ENCODE data around the gene TRIM74. TPM values are rescaled to one million over a fixed set of nuclear protein-coding genes. Genes with fewer than 3 reads are reported as not detected.
"Not testable (repeated sequence)": the region's sequence is repeated elsewhere in the genome, so short reads cannot be mapped to it uniquely, and the experiment has no call there.

The TRIM74 gene
- total and polyA plus RNA-seq, 2 of the 8 experiments (the other 6 are each of a cell fraction or from before 2014, with no cell fraction given) = 0.52 TPM; not detected in 1

GRCh38 chr7:73005356-73005692 lies 36.1 kb upstream of the TRIM74 start:
- H3K56ac ChIP-seq (replicated peaks; ENCODE audit: insufficient read length, low read depth, low read length); POLR2A ChIA-PET (ENCODE audit: partially characterized antibody); H3K27me3 ChIP-seq (replicated peaks in 1 of 4; ENCODE audit: control insufficient read depth in 3 of 4, extremely low read depth in 1 of 4, insufficient read depth in 3 of 4, low read length in 3 of 4); H2AFZ ChIP-seq (ENCODE audit: low read length); H2BK120ac ChIP-seq (replicated peaks; ENCODE audit: low read depth, low read length); H3K79me1 ChIP-seq (ENCODE audit: low read depth, low read length); H2BK20ac ChIP-seq (ENCODE audit: low read length); H3K9me3 ChIP-seq (ENCODE audit: insufficient read depth in 2 of 2, low read depth in 1 of 2, low read length in 1 of 2); H2BK15ac ChIP-seq (ENCODE audit: low read length); H3K36me3 ChIP-seq (ENCODE audit: control insufficient read depth in 2 of 4, insufficient read depth in 4 of 4, low read length in 3 of 4); CTCF ChIA-PET (ENCODE audit: partially characterized antibody); H3K23ac ChIP-seq (ENCODE audit: insufficient read length); H4K91ac ChIP-seq (replicated peaks; ENCODE audit: insufficient read length, low read length); H3K9ac ChIP-seq (replicated peaks in 1 of 4; ENCODE audit: extremely low read depth in 1 of 4, low read depth in 3 of 4, low read length in 3 of 4); H2BK5ac ChIP-seq (ENCODE audit: low read depth, low read length); H4K20me1 ChIP-seq (replicated peaks in 1 of 2; ENCODE audit: control insufficient read depth in 1 of 2, insufficient read depth in 2 of 2, low read length in 2 of 2); H3K14ac ChIP-seq (ENCODE audit: insufficient read length); FAIRE-seq; H3K4me1 ChIP-seq (replicated peaks in 1 of 4; ENCODE audit: control insufficient read depth in 3 of 4, insufficient read depth in 4 of 4, low read length in 3 of 4); H4K5ac ChIP-seq (ENCODE audit: insufficient read length, low read depth, low read length); H3K27ac ChIP-seq (ENCODE audit: low read depth, low read length); H3K79me2 ChIP-seq (ENCODE audit: control insufficient read depth in 1 of 2, insufficient read depth in 2 of 2, low read length in 2 of 2); H3K18ac ChIP-seq (ENCODE audit: extremely low read depth, low read length); H2AK5ac ChIP-seq (ENCODE audit: low read depth, low read length); H4K8ac ChIP-seq (ENCODE audit: extremely low read depth, insufficient read depth, low read length); H3K4ac ChIP-seq (replicated peaks; ENCODE audit: insufficient read length, low read depth, low read length); H2BK12ac ChIP-seq (ENCODE audit: low read depth, low read length); H3K23me2 ChIP-seq (ENCODE audit: low read depth, low read length): not testable (repeated sequence)
- DNase-seq (ENCODE audit: low read depth in 1 of 2, low spot score in 2 of 2) = peak in 1 of 2 experiments; percentile 81
- TF ChIP-seq PHF8 (conservative IDR thresholded peaks at IDR 0.05; ENCODE audit: low read depth, low read length) (0 out of 2 replicates have a peak, but pooled peaks have one; percentile 29), NRF1 (IDR thresholded peaks at IDR 0.05; ENCODE audit: low read depth, low read length) (peak; percentile 22; the same call in 1 of the 2 replicates)
- Histone ChIP-seq H3K4me3 (ENCODE audit: extremely low read depth in 1 of 4, insufficient read depth in 2 of 4, low read depth in 3 of 4, low read length in 4 of 4) (peak overlapping the region; percentile 26 to 66 (median 43); a peak in 6 of 8 replicates), H3K4me2 (ENCODE audit: insufficient read depth in 1 of 2, low read depth in 2 of 2, low read length in 2 of 2) (peak overlapping the region in 1 of 2 experiments; percentile 28; a peak in 1 of 4 replicates)
- WGBS, 2 experiments (ENCODE audit: extremely low coverage in 1 of 2, insufficient coverage in 1 of 2, insufficient read length in 1 of 2, insufficient replicate concordance in 2 of 2, low coverage in 1 of 2, low lambda C conversion rate in 2 of 2, missing lambda C conversion rate in 1 of 2) = 0% methylated on average over 14 of the region's 30 CpGs; no CpG with 5 or more reads in 1 of the 2 experiments
